CD14-positive monocyte (primary cell): ENCODE data around the gene WDR41. TPM values are rescaled to one million over a fixed set of nuclear protein-coding genes. Genes with fewer than 3 reads are reported as not detected.

Source experiments
- DNase-seq, 3 donors: peaks; one replicate each; pipeline ENCODE4 v3.0.0-alpha.2; 2011 to 2022
- H2AFZ ChIP-seq: 2 replicates; pipeline ENCODE4 v1.6.0; 2012; ENCODE audit warnings: mild to moderate bottlenecking, low read depth, low read length, inconsistent platforms; ENCODE audit not compliant: insufficient read depth, poor library complexity, severe bottlenecking
- H3K27ac ChIP-seq, 2 donors: 1 replicate in 1 of 2; 2 replicates in 1 of 2; pipeline ENCODE4 v1.5.1; 2012 to 2013; ENCODE audit warnings: low read length in 2 of 2, control low read depth in 1 of 2, inconsistent platforms in 1 of 2, low read depth in 1 of 2, mild to moderate bottlenecking in 1 of 2
- H3K27me3 ChIP-seq, 2 donors: one replicate each; pipeline versions ENCODE4 v1.6.0 to v1.6.1; 2011 to 2013; ENCODE audit warnings: low read length in 2 of 2; ENCODE audit not compliant: control insufficient read depth in 2 of 2, insufficient read depth in 2 of 2
- H3K36me3 ChIP-seq, 2 donors: replicated peaks in 1 of 2; 1 replicate in 1 of 2; 2 replicates in 1 of 2; pipeline versions ENCODE4 v1.5.1 to v1.6.1; 2012 to 2013; ENCODE audit warnings: low read length in 2 of 2, control low read depth in 1 of 2, inconsistent platforms in 1 of 2, mild to moderate bottlenecking in 1 of 2; ENCODE audit not compliant: insufficient read depth in 2 of 2, control insufficient read depth in 1 of 2
- H3K4me1 ChIP-seq, 2 donors: 1 replicate in 1 of 2; 2 replicates in 1 of 2; pipeline versions ENCODE4 v1.5.1 to v1.6.1; 2012 to 2013; ENCODE audit warnings: low read length in 2 of 2, control low read depth in 1 of 2, inconsistent platforms in 1 of 2, mild to moderate bottlenecking in 1 of 2, moderate library complexity in 1 of 2; ENCODE audit not compliant: insufficient read depth in 2 of 2, control insufficient read depth in 1 of 2
- H3K4me2 ChIP-seq: replicated peaks from 2 replicates; pipeline ENCODE3; 2012; ENCODE audit warnings: low read length, moderate library complexity, mild to moderate bottlenecking; ENCODE audit not compliant: poor library complexity, severe bottlenecking; ENCODE audit errors: extremely low read depth
- H3K4me3 ChIP-seq, 3 experiments: fragments of 200-600 bp in 1 of 3; sonication (generic) in 1 of 3; replicated peaks in 1 of 3; 1 replicate in 2 of 3; 2 replicates in 1 of 3; pipeline ENCODE4 v1.5.1; 2011 to 2013; ENCODE audit warnings: low read length in 3 of 3, mild to moderate bottlenecking in 3 of 3, control low read depth in 2 of 3, low read depth in 2 of 3, inconsistent platforms in 1 of 3, moderate library complexity in 1 of 3
- H3K79me2 ChIP-seq: 2 replicates; pipeline ENCODE4 v1.6.0; 2012; ENCODE audit warnings: mild to moderate bottlenecking, control low read depth, inconsistent platforms, low read length, moderate library complexity; ENCODE audit not compliant: insufficient read depth
- H3K9ac ChIP-seq: 2 replicates; pipeline ENCODE4 v1.6.0; 2017; ENCODE audit warnings: low read length, mild to moderate bottlenecking; ENCODE audit not compliant: insufficient read depth, poor library complexity, severe bottlenecking
- H3K9me3 ChIP-seq, 2 donors: replicated peaks in 1 of 2; 1 replicate in 1 of 2; 2 replicates in 1 of 2; pipeline versions ENCODE4 v1.5.1 to v1.6.1; 2012 to 2013; ENCODE audit warnings: low read length in 2 of 2, control low read depth in 1 of 2; ENCODE audit not compliant: control insufficient read depth in 1 of 2, insufficient read depth in 1 of 2
- H4K20me1 ChIP-seq: 2 replicates; pipeline ENCODE4 v1.6.0; 2012; ENCODE audit warnings: mild to moderate bottlenecking, low read length, control low read depth, moderate library complexity; ENCODE audit not compliant: insufficient read depth
- H3K27ac Mint-ChIP-seq, 7 donors: one replicate each; pipeline ENCODE4 v1.8.0; 2020; ENCODE audit warnings: mild to moderate bottlenecking in 7 of 7, mixed read lengths in 7 of 7, moderate library complexity in 6 of 7, inconsistent platforms in 2 of 7
- H3K27me3 Mint-ChIP-seq, 3 donors: one replicate each; pipeline ENCODE4 v1.8.0; 2021 to 2022; ENCODE audit warnings: low read depth in 3 of 3, mild to moderate bottlenecking in 3 of 3, mixed read lengths in 3 of 3, moderate library complexity in 3 of 3, inconsistent platforms in 1 of 3
- H3K36me3 Mint-ChIP-seq, 2 donors: one replicate each; pipeline ENCODE4 v1.8.0; 2020; ENCODE audit warnings: mixed read lengths in 2 of 2, inconsistent platforms in 1 of 2, mild to moderate bottlenecking in 1 of 2
- H3K4me1 Mint-ChIP-seq: one replicate; pipeline ENCODE4 v1.8.0; 2020; ENCODE audit warnings: mild to moderate bottlenecking, mixed read lengths
- H3K4me3 Mint-ChIP-seq, 2 donors: one replicate each; pipeline ENCODE4 v1.8.0; 2020; ENCODE audit warnings: mild to moderate bottlenecking in 2 of 2, mixed read lengths in 2 of 2, moderate library complexity in 1 of 2
- H3K9me3 Mint-ChIP-seq, 7 donors: one replicate each; pipeline ENCODE4 v1.8.0; 2020 to 2022; ENCODE audit warnings: mixed read lengths in 7 of 7, mild to moderate bottlenecking in 6 of 7, moderate library complexity in 6 of 7, inconsistent platforms in 2 of 7
- CTCF ChIP-seq: fragments of 200-600 bp; IDR thresholded peaks from one replicate; pipeline ENCODE4 v1.8.0; 2022; ENCODE audit warnings: antibody characterized with exemption, mild to moderate bottlenecking
- WGBS: methylation state at CpG from one replicate; pipeline ENCODE4 v1.1.5; 2013; ENCODE audit warnings: missing lambda C conversion rate; ENCODE audit not compliant: insufficient coverage; 5-methylcytosine and 5-hydroxymethylcytosine counted together
- intact Hi-C, 2 donors: fragments of 100-400 bp; cut with micrococcal nuclease; formaldehyde crosslinking; loops; one replicate each; pipeline versions ENCODE4 v1.15.0 to v1.15.1; 2023
- polyA plus RNA-seq, 3 donors: library from polyadenylated mRNA; depleted of rRNA in 1 of 3; unstranded in 2 of 3; stranded (reverse) in 1 of 3; fragments of 300-500 nt in 2 of 3; fragments of >200 nt in 1 of 3; fragmentation: Illumina TruSeq in 2 of 3; gene quantifications; 1 replicate in 2 of 3; 2 replicates in 1 of 3; pipeline ENCODE4 v1.2.3, GENCODE V29; 2012 to 2021

The WDR41 gene
- polyA plus RNA-seq, 3 donors: 19.6 to 64.0 (median 47.5) TPM

DNA sequence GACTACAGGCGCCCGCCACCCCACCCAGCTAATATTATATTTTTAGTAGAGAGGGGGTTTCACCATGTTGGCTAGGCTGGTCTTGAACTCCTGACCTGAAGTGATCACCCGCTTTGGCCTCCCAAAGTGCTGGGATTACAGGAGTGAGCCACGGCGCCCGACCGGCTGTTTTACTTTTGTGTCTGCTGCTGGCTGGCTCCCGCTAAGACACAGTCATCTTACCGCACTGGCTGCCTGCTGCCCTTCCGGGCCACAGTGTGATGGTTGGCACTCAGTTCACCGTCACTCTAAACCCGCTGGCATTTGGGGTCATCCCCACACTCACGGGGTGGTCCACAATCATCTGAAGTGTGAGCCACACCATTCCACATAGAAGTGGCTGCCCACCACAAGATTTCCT is 93.7 kb downstream of the WDR41 start:
- no peak for TF ChIP-seq CTCF
- H3K9me3 Mint-ChIP-seq: no peaks in the 10 kb centered on the region
- H3K4me1 Mint-ChIP-seq: peaks cover 9% of the 10 kb centered on the region
- Histone ChIP-seq H3K27me3 (no peaks in the 10 kb centered on the region), H3K79me2 (no peaks in the 10 kb centered on the region), H3K4me1 (peaks cover 0 to 6% of the 10 kb centered on the region in 2 donors), H3K9ac (no peak overlapping the region), H4K20me1 (no peaks in the 10 kb centered on the region), H3K9me3 (no peaks in the 10 kb centered on the region), H2AFZ (no peak overlapping the region), H3K4me3 (no peak overlapping the region), H3K27ac (no peak overlapping the region), H3K4me2 (no peak overlapping the region), H3K36me3 (no peaks in the 10 kb centered on the region)
- no peak for DNase-seq
- intact Hi-C loops: no loop called here
- no peaks in the 10 kb centered on the region for H3K36me3 Mint-ChIP-seq
- no peak overlapping the region for H3K4me3 Mint-ChIP-seq
- no peak overlapping the region for H3K27ac Mint-ChIP-seq
- 98% methylated on average over 10 of the region's 13 CpGs for WGBS
- peaks cover 0 to 2% (median 0%) of the 10 kb centered on the region in 3 donors for H3K27me3 Mint-ChIP-seq

DNA sequence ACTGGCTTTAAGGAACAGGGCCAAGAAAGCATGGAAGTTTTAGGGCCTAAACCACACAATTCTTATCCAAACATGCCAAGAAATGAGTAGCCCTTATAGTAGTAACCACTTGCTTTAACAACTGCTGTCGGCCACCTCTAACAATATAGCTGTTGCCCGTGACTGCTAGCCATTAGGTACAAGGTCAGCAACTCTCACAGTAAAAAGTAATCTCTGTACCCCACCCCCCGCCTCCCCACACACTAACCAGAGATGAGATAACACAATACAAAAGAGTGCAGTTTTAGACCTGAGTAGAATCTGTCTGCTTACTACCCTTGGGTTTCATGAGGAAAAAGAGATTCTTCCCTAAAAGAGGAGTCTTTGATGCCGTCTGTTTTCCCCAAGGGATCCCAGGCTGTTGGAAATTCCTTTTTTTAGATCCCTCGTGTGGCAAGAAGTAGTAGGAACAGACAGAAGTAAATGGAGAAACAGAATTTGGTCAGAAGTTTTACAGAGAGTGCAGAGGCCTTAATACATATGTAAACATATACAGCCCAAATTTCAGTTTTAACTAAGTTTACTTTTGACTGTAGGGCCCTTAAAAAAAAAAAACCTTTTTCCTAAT is 94.3 kb downstream of the WDR41 start:
- H3K36me3 Mint-ChIP-seq: no peaks in the 10 kb centered on the region
- Histone ChIP-seq H3K4me3 (no peak overlapping the region), H3K9ac (no peak overlapping the region), H3K9me3 (no peaks in the 10 kb centered on the region), H4K20me1 (no peaks in the 10 kb centered on the region), H3K4me1 (peaks cover 0 to 6% of the 10 kb centered on the region in 2 donors), H3K4me2 (no peak overlapping the region), H3K79me2 (no peaks in the 10 kb centered on the region), H3K36me3 (no peaks in the 10 kb centered on the region), H3K27ac (no peak overlapping the region), H3K27me3 (no peaks in the 10 kb centered on the region), H2AFZ (no peak overlapping the region)
- H3K4me1 Mint-ChIP-seq: peaks cover 9% of the 10 kb centered on the region
- H3K4me3 Mint-ChIP-seq: no peak overlapping the region
- no peak for TF ChIP-seq CTCF
- no peak for DNase-seq
- peaks cover 0 to 2% (median 2%) of the 10 kb centered on the region in 3 donors for H3K27me3 Mint-ChIP-seq
- H3K9me3 Mint-ChIP-seq: no peaks in the 10 kb centered on the region
- intact Hi-C loops: no loop called here
- H3K27ac Mint-ChIP-seq: no peak overlapping the region
- no CpG with 5 or more reads among the region's 5 CpGs for WGBS
